Gastrocnemius medialis (tissue), 4 donors: Measurements from ENCODE around the gene DIO3.
"Not testable (repeated sequence)": the region's sequence is repeated elsewhere in the genome, so short reads cannot be mapped to it uniquely, and the experiment has no call there.

Source experiments
- CTCF ChIP-seq, 5 experiments: fragments of 450-650 bp in 3 of 5; fragments of 200-600 bp in 2 of 5; sonication (generic) in 2 of 5; IDR thresholded peaks in 4 of 5; conservative IDR thresholded peaks in 1 of 5; 1 replicate in 4 of 5; 2 replicates in 1 of 5; pipeline ENCODE4 v1.5.1; 2016 to 2019; ENCODE audit warnings: antibody characterized with exemption in 5 of 5, mild to moderate bottlenecking in 3 of 5, moderate library complexity in 3 of 5
- POLR2A ChIP-seq, 2 donors: fragments of 450-650 bp; IDR thresholded peaks; one replicate each; pipeline ENCODE4 v1.6.1; 2017; ENCODE audit warnings: antibody characterized with exemption in 2 of 2, mild to moderate bottlenecking in 2 of 2, moderate library complexity in 2 of 2

- TF ChIP-seq POLR2A (IDR thresholded peaks at IDR 0.05); CTCF (IDR thresholded peaks at IDR 0.05 in 4 of 5, conservative IDR thresholded peaks at IDR 0.05 in 1 of 5): not testable (repeated sequence)
Measured at GRCh38 chr14:101572526-101572925, 11.2 kb downstream of the DIO3 start.
